Transverse colon (tissue), 4 donors: ENCODE data around the gene ANKRD44. TPM values are rescaled to one million over a fixed set of nuclear protein-coding genes. Genes with fewer than 3 reads are reported as not detected.

Experiments
- DNase-seq: peaks from one replicate; pipeline ENCODE4 v3.0.0-alpha.2; 2019
- H3K27ac ChIP-seq, 4 donors: fragments of 200-600 bp; sonication (generic); 2 replicates each; pipeline ENCODE4 v1.5.1; 2016 to 2018; ENCODE audit warnings: inconsistent platforms in 4 of 4
- H3K27me3 ChIP-seq: fragments of 200-600 bp; sonication (generic); 2 replicates; pipeline ENCODE4 v1.5.1; 2017; ENCODE audit warnings: inconsistent platforms
- H3K36me3 ChIP-seq, 4 donors: fragments of 200-600 bp; sonication (generic); 2 replicates each; pipeline ENCODE4 v1.5.1; 2017 to 2019; ENCODE audit warnings: inconsistent platforms in 4 of 4
- H3K4me1 ChIP-seq, 4 donors: fragments of 200-600 bp; sonication (generic); 2 replicates each; pipeline ENCODE4 v1.5.1; 2017 to 2020; ENCODE audit warnings: inconsistent platforms in 4 of 4
- H3K4me3 ChIP-seq, 4 donors: fragments of 200-600 bp; sonication (generic); 1 replicate in 1 of 4; 2 replicates in 3 of 4; pipeline versions ENCODE4 v1.5.1 to v1.6.1; 2017 to 2019; ENCODE audit warnings: inconsistent platforms in 4 of 4
- H3K9me3 ChIP-seq, 2 donors: fragments of 200-600 bp; sonication (generic); 2 replicates each; pipeline ENCODE4 v1.5.1; 2017 to 2019; ENCODE audit warnings: inconsistent platforms in 2 of 2
- EP300 ChIP-seq: sonication (generic); formaldehyde crosslinking; IDR thresholded peaks from one replicate; pipeline ENCODE4 v1.6.1; 2017; ENCODE audit warnings: antibody characterized with exemption, low read depth
- POLR2A ChIP-seq: fragments of 450-650 bp; IDR thresholded peaks from one replicate; pipeline ENCODE4 v1.6.1; 2016; ENCODE audit warnings: antibody characterized with exemption, mild to moderate bottlenecking, moderate library complexity
- POLR2AphosphoS5 ChIP-seq, 3 donors: sonication (generic); formaldehyde crosslinking; IDR thresholded peaks; one replicate each; pipeline ENCODE4 v1.6.1; 2016; ENCODE audit warnings: antibody characterized with exemption in 3 of 3
- WGBS, 2 donors: methylation state at CpG; one replicate each; pipeline ENCODE4 v1.1.5; 2018; ENCODE audit warnings: low coverage in 1 of 2; 5-methylcytosine and 5-hydroxymethylcytosine counted together
- in situ Hi-C, 4 donors: fragments of 200-750 bp; cut with MboI; loops; one replicate each; pipeline versions ENCODE4 v1.15.0 to v1.15.1; 2017; ENCODE audit warnings: low sequenced_read_pairs in 3 of 4, low pct_ligation_motif_present in 1 of 4, low pct_unique_long_range_greater_than_20kb in 1 of 4
- intact Hi-C: fragments of 100-400 bp; cut with DNase I; formaldehyde crosslinking; loops from one replicate; pipeline ENCODE4 v1.15.1; 2023; ENCODE audit warnings: low total_unique reads
- total RNA-seq, 4 donors: library from RNA; depleted of rRNA; stranded (reverse); fragments of >200 nt; gene quantifications; one replicate each; pipeline ENCODE4 v1.1.0, GENCODE V29; 2016
- TF ChIP-seq, protein P1 (sequence below), 5 experiments: fragments of 200-600 bp in 3 of 5; fragments of 450-650 bp in 2 of 5; sonication (generic) in 3 of 5; IDR thresholded peaks; 1 replicate in 2 of 5; 2 replicates in 3 of 5; pipeline ENCODE4 v1.5.1; 2016 to 2017; ENCODE audit warnings: antibody characterized with exemption in 5 of 5, inconsistent platforms in 3 of 5, mild to moderate bottlenecking in 2 of 5, moderate library complexity in 1 of 5

ANKRD44 gene
- total RNA-seq, 4 donors from 2014 or later: 13.9 to 46.8 (median 27.5) TPM

DNA sequence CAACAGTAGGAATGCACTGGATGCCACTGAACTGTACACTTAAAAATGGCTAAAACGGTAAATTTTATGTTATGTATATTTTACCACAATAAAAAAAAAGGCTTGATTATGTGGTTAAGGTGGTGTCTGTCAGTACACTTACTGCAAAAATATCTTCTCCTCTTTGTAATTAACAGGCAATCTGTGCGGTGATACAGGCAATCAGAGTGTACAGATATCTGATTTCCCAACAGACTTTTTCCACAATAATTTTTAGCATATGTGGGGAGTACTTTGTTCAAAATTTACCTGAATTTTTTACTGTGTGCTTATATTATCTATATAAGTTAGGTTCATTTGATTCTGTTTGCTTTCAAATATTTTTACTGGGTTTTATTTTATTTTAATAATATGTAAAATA lies 209.1 kb downstream of the ANKRD44 start:
- H3K4me3 ChIP-seq: no peak overlapping the region
- TF ChIP-seq, protein P1, sequence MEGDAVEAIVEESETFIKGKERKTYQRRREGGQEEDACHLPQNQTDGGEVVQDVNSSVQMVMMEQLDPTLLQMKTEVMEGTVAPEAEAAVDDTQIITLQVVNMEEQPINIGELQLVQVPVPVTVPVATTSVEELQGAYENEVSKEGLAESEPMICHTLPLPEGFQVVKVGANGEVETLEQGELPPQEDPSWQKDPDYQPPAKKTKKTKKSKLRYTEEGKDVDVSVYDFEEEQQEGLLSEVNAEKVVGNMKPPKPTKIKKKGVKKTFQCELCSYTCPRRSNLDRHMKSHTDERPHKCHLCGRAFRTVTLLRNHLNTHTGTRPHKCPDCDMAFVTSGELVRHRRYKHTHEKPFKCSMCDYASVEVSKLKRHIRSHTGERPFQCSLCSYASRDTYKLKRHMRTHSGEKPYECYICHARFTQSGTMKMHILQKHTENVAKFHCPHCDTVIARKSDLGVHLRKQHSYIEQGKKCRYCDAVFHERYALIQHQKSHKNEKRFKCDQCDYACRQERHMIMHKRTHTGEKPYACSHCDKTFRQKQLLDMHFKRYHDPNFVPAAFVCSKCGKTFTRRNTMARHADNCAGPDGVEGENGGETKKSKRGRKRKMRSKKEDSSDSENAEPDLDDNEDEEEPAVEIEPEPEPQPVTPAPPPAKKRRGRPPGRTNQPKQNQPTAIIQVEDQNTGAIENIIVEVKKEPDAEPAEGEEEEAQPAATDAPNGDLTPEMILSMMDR (IDR thresholded peaks at IDR 0.05): no peak
- TF ChIP-seq EP300 (no peak), POLR2AphosphoS5 (IDR thresholded peaks at IDR 0.05) (no peak), POLR2A (no peak)
- H3K4me1 ChIP-seq: no peaks in the 10 kb centered on the region
- H3K27ac ChIP-seq: no peak overlapping the region
- H3K9me3 ChIP-seq: no peaks in the 10 kb centered on the region
- no peak for DNase-seq
- H3K27me3 ChIP-seq: no peaks in the 10 kb centered on the region
- no peaks in the 10 kb centered on the region for H3K36me3 ChIP-seq
- in situ Hi-C loops: loop anchor here in 1 of 4 donors (25.0 kb wide), 1 partner anchor 211 kb away; the partner anchor contains the start of gene ANKRD44
- intact Hi-C loops: no loop called here
- WGBS, 2 donors: 94 to 97% methylated on average over 2 of the region's 2 CpGs

DNA sequence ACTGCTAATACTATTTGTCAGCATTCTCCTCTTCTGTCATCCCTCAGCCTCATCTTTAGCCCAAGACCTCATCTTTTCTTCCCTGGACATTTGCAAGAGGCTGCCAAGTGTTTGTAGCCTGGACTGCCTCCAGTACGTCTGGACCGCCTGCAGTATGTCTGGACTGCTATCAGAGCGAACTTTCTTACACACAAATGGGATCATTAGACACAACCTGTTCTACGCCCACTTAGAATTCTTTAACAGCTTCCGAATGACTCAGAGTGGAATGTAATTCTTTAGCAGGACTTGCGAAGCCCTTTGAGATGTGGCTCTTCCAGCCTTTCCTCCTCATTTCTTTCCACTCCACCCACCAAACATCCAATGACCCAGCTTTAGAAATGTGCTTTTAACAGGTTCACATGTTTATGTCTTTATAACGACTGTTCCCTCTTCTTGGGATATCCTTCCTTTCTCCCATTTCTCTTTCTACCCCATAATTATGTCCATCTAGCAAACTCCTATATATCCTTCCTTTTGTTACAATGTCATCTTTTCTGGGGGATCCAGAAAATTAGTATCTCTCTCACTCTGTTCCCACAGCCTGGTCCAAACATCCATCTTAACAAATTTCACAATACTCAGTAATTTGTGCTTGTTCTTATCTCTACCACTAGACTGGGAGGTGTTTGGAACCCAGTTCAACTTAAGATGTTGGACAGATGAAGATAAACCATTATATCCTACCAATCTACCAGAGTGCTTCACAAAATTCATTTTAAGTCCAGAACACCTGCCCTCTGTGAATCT lies 212.8 kb downstream of the ANKRD44 start:
- Histone ChIP-seq H3K4me3 (no peak overlapping the region), H3K27me3 (no peaks in the 10 kb centered on the region), H3K9me3 (no peaks in the 10 kb centered on the region), H3K4me1 (no peaks in the 10 kb centered on the region), H3K27ac (peak overlapping the region in 3 of 4 donors; percentile 4 to 39 (median 13)), H3K36me3 (no peaks in the 10 kb centered on the region)
- TF ChIP-seq, protein P1 (IDR thresholded peaks at IDR 0.05): no peak
- peak in 1 of 3 donors; percentile 48 for TF ChIP-seq POLR2AphosphoS5 (IDR thresholded peaks at IDR 0.05)
- 62 to 69% methylated on average over 7 of the region's 7 CpGs for WGBS, 2 donors
- DNase-seq: peak; percentile 16
- in situ Hi-C loops (no loop called here), intact Hi-C loops (no loop called here)

DNA sequence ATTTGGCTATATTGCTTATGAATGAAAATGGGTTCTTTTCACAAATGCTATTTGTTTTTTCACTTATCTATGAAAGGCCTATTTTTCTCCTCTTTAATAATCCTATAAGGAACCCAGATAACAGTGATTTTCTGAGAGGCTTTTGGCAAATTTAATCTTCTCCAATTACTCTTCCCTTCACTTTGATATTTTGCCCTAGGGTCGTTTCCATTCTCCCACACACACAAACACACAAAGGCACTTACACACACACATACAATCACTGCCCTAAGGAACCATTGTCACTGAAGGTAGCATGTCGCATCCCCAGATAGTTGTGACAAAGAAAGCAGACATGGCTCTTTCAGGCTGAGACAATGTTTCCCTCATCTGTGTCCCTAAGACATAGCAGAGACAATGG lies 213.9 kb downstream of the ANKRD44 start:
- Histone ChIP-seq H3K27ac (no peak overlapping the region), H3K36me3 (no peaks in the 10 kb centered on the region), H3K4me1 (peaks cover 0 to 4% (median 0%) of the 10 kb centered on the region in 4 donors), H3K4me3 (no peak overlapping the region), H3K9me3 (no peaks in the 10 kb centered on the region), H3K27me3 (no peaks in the 10 kb centered on the region)
- intact Hi-C loops: no loop called here
- no peak for TF ChIP-seq EP300
- TF ChIP-seq, protein P1 (IDR thresholded peaks at IDR 0.05): no peak
- TF ChIP-seq POLR2AphosphoS5 (IDR thresholded peaks at IDR 0.05): no peak
- no peak for TF ChIP-seq POLR2A
- WGBS, 2 donors: 85 to 92% methylated on average over 2 of the region's 2 CpGs
- no peak for DNase-seq
- in situ Hi-C loops: no loop called here

DNA sequence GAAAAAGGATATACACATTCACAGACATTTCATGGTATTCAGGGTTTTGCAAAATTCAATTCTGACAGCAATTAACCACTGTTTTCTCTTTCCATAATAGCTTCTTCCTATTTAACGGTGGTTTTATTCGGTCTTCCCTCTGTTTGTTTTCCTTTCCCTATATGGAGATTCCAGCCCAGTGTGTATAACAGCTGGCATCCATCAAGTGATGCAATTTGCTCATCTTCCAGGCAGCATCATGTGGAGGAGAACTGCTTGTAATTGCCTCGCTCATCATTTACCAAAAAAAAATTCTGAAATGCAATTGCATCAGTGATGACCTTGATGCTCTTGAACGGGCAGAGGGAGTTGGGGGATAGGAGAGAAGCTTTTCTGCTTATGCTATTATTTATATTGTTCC lies 218.1 kb downstream of the ANKRD44 start:
- peak overlapping the region in 2 of 4 donors; percentile 2 to 5 for H3K27ac ChIP-seq
- no peaks in the 10 kb centered on the region for H3K27me3 ChIP-seq
- in situ Hi-C loops: no loop called here
- DNase-seq: peak; percentile 20
- no peaks in the 10 kb centered on the region for H3K36me3 ChIP-seq
- TF ChIP-seq EP300 (peak; percentile 84), POLR2AphosphoS5 (IDR thresholded peaks at IDR 0.05) (peak; percentile 57 to 87 (median 77)), POLR2A (no peak)
- WGBS, 2 donors: 59 to 74% methylated on average over 4 of the region's 4 CpGs
- peaks cover 0 to 4% (median 0%) of the 10 kb centered on the region in 4 donors for H3K4me1 ChIP-seq
- no peaks in the 10 kb centered on the region for H3K9me3 ChIP-seq
- intact Hi-C loops: no loop called here
- no peak overlapping the region for H3K4me3 ChIP-seq
